GM12873 (cell line): ENCODE measurements around the gene TEAD1.

Source experiments
- CTCF ChIP-seq: IDR thresholded peaks from 2 replicates; pipeline ENCODE4 v1.5.1; 2012; ENCODE audit warnings: low read depth, mild to moderate bottlenecking, moderate library complexity, low read length, control low read depth; ENCODE audit not compliant: insufficient read depth; ENCODE audit errors: missing control alignments

TEAD1 gene

GRCh38 chr11:12834166-12834565, 159.9 kb downstream of the TEAD1 start:
- no peak for TF ChIP-seq CTCF

- TF ChIP-seq CTCF = no peak
These were observed 160.4 kb downstream of the TEAD1 start for GRCh38 chr11:12834630-12835029.

GRCh38 chr11:12835286-12835685, 161.1 kb downstream of the TEAD1 start:
- no peak for TF ChIP-seq CTCF

- TF ChIP-seq CTCF = no peak
These were observed 164.4 kb downstream of the TEAD1 start for GRCh38 chr11:12838463-12839123.

- TF ChIP-seq CTCF = no peak
These were observed 166.8 kb downstream of the TEAD1 start for GRCh38 chr11:12840871-12841660.

GRCh38 chr11:12841946-12842630, 167.9 kb downstream of the TEAD1 start:
- no peak for TF ChIP-seq CTCF
